Left ventricle myocardium inferior (tissue), 1 donor: ENCODE measurements around the gene MYO9A. TPM values are rescaled to one million over a fixed set of nuclear protein-coding genes. Genes with fewer than 3 reads are reported as not detected.

Experiments used
- DNase-seq: peaks from one replicate; pipeline ENCODE4 v3.0.0-alpha.2; 2020
- H3K27ac ChIP-seq: fragments of 200-600 bp; replicated peaks from 2 replicates; pipeline ENCODE4 v1.8.0; 2021
- H3K27me3 ChIP-seq: fragments of 200-600 bp; 2 replicates; pipeline ENCODE4 v1.8.0; 2021; ENCODE audit warnings: low read depth
- H3K36me3 ChIP-seq: fragments of 200-600 bp; 2 replicates; pipeline ENCODE4 v1.8.0; 2021
- H3K4me1 ChIP-seq: fragments of 200-600 bp; 2 replicates; pipeline ENCODE4 v1.8.0; 2021
- H3K4me3 ChIP-seq: fragments of 200-600 bp; 2 replicates; pipeline ENCODE4 v1.8.0; 2021; ENCODE audit warnings: mild to moderate bottlenecking, moderate library complexity
- H3K9me3 ChIP-seq: fragments of 200-600 bp; replicated peaks from 2 replicates; pipeline ENCODE4 v1.8.0; 2021
- intact Hi-C: fragments of 100-400 bp; cut with micrococcal nuclease; formaldehyde crosslinking; loops from one replicate; pipeline ENCODE4 v1.11.0; 2022
- total RNA-seq: library from RNA; stranded (reverse); fragmentation: NEBNext Ultra II Directional; extraction: Animal tissue kit (Norgen Biotek cat#: 25700); gene quantifications from one replicate; pipeline ENCODE4 v1.2.1, GENCODE V29; 2021
- TF ChIP-seq, protein P1 (sequence below): fragments of 200-600 bp; IDR thresholded peaks from 2 replicates; pipeline ENCODE4 v1.8.0; 2021; ENCODE audit warnings: antibody characterized with exemption, mild to moderate bottlenecking, borderline replicate concordance
- donor health status: DM: no; HTN: yes; CAD: no; lungs with severe emphysema.

MYO9A gene
- total RNA-seq, 1 donor from 2014 or later = 22.5 TPM

DNA sequence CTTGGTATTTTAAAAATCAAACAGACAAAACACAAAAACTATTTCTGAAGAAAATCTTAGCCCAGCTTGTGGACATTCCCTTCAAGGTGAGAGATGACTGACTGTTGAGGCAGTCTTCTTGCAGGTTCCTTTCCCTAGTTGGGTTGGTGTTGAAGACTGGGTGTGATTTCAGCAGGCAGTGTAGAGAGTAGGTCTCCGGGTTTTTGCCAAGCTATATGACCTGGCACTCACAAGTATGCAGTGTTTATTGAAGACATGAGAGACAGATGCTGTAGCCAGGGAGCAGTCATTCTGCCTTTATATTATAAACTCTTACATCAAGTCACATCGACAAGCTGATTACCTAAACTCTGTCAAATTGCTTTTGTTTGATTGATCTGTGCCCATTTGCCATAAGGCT lies 17.8 kb upstream of the MYO9A start:
- no peak for DNase-seq
- Histone ChIP-seq H3K36me3 (no peaks in the 10 kb centered on the region), H3K27me3 (no peaks in the 10 kb centered on the region), H3K9me3 (no peaks in the 10 kb centered on the region), H3K27ac (no peak overlapping the region), H3K4me1 (peaks cover 32% of the 10 kb centered on the region), H3K4me3 (no peak overlapping the region)
- intact Hi-C loops = no loop called here
- TF ChIP-seq, protein P1, sequence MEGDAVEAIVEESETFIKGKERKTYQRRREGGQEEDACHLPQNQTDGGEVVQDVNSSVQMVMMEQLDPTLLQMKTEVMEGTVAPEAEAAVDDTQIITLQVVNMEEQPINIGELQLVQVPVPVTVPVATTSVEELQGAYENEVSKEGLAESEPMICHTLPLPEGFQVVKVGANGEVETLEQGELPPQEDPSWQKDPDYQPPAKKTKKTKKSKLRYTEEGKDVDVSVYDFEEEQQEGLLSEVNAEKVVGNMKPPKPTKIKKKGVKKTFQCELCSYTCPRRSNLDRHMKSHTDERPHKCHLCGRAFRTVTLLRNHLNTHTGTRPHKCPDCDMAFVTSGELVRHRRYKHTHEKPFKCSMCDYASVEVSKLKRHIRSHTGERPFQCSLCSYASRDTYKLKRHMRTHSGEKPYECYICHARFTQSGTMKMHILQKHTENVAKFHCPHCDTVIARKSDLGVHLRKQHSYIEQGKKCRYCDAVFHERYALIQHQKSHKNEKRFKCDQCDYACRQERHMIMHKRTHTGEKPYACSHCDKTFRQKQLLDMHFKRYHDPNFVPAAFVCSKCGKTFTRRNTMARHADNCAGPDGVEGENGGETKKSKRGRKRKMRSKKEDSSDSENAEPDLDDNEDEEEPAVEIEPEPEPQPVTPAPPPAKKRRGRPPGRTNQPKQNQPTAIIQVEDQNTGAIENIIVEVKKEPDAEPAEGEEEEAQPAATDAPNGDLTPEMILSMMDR = no peak

- Histone ChIP-seq H3K9me3 (no peaks in the 10 kb centered on the region), H3K27ac (no peak overlapping the region), H3K27me3 (no peaks in the 10 kb centered on the region), H3K4me3 (no peak overlapping the region), H3K4me1 (peaks cover 17% of the 10 kb centered on the region), H3K36me3 (no peaks in the 10 kb centered on the region)
- intact Hi-C loops = no loop called here
- TF ChIP-seq, protein P1 = no peak
- DNase-seq = no peak
Measured at GRCh38 chr15:72133211-72133610, 15.3 kb upstream of the MYO9A start.

GRCh38 chr15:72131922-72132321 lies 14.0 kb upstream of the MYO9A start:
- TF ChIP-seq, protein P1 = no peak
- Histone ChIP-seq H3K27me3 (no peaks in the 10 kb centered on the region), H3K4me1 (peaks cover 16% of the 10 kb centered on the region), H3K27ac (no peak overlapping the region), H3K9me3 (no peaks in the 10 kb centered on the region), H3K36me3 (no peaks in the 10 kb centered on the region), H3K4me3 (no peak overlapping the region)
- intact Hi-C loops = no loop called here
- no peak for DNase-seq

GRCh38 chr15:72130272-72130671 lies 12.3 kb upstream of the MYO9A start:
- H3K27me3 ChIP-seq = no peaks in the 10 kb centered on the region
- no peak for DNase-seq
- intact Hi-C loops = no loop called here
- H3K27ac ChIP-seq = no peak overlapping the region
- no peaks in the 10 kb centered on the region for H3K9me3 ChIP-seq
- H3K4me1 ChIP-seq = peaks cover 11% of the 10 kb centered on the region
- no peaks in the 10 kb centered on the region for H3K36me3 ChIP-seq
- TF ChIP-seq, protein P1 = no peak
- no peak overlapping the region for H3K4me3 ChIP-seq

GRCh38 chr15:72128359-72128758 lies 10.4 kb upstream of the MYO9A start:
- DNase-seq = no peak
- no peaks in the 10 kb centered on the region for H3K27me3 ChIP-seq
- H3K4me1 ChIP-seq = peaks cover 16% of the 10 kb centered on the region
- H3K36me3 ChIP-seq = no peaks in the 10 kb centered on the region
- no peaks in the 10 kb centered on the region for H3K9me3 ChIP-seq
- intact Hi-C loops = no loop called here
- H3K4me3 ChIP-seq = no peak overlapping the region
- H3K27ac ChIP-seq = no peak overlapping the region
- TF ChIP-seq, protein P1 = no peak

DNA sequence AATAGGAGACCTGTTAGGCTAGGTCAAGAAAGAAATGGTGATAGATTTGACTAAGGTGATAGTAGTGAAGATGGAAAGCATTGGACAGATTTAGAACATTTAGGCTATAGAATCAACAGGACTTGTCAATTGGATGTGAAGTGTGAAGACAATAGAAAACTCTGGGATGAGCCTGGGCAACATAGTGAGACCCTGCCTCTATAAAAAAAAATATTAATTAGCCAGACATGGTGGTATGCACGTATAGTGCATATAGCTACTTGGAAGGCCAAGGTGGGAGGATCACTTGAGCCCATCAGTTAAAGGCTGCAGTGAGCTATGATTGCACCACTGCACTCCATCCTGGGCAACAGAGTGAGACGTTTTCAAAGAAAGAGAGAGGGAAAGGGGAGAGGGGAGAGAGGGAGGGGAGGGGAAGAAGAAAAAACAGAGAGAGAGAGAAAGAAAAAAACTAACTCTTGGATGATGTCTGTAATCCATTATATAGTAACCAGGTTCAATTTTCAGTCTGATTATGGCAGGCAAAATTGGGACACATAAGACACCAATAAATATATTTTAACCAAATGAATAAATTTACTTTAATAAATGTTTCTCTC lies 9.9 kb upstream of the MYO9A start:
- no peak overlapping the region for H3K27ac ChIP-seq
- no peaks in the 10 kb centered on the region for H3K9me3 ChIP-seq
- intact Hi-C loops = no loop called here
- H3K4me3 ChIP-seq = no peak overlapping the region
- H3K36me3 ChIP-seq = no peaks in the 10 kb centered on the region
- no peaks in the 10 kb centered on the region for H3K27me3 ChIP-seq
- no peak for DNase-seq
- peaks cover 16% of the 10 kb centered on the region for H3K4me1 ChIP-seq
- TF ChIP-seq, protein P1 = no peak
